Lung (tissue), 12 donors: Measurements from ENCODE around the gene THAP12. TPM values are rescaled to one million over a fixed set of nuclear protein-coding genes. Genes with fewer than 3 reads are reported as not detected.

Experiments used
- ATAC-seq: fragments of 200-7000 bp; cut with Tn5 transposase; one replicate; pipeline ENCODE4 v1.9.1; 2020; ENCODE audit warnings: moderate number of reproducible peaks; ENCODE audit not compliant: insufficient read depth, low FRiP score
- DNase-seq, 3 donors: peaks; one replicate each; pipeline ENCODE4 v3.0.0-alpha.2; 2013 to 2017
- H3K27ac ChIP-seq, 2 donors: one replicate each; pipeline ENCODE4 v1.5.1; 2013; ENCODE audit warnings: mild to moderate bottlenecking in 2 of 2, moderate library complexity in 2 of 2, control low read depth in 1 of 2, inconsistent platforms in 1 of 2, low read depth in 1 of 2, low read length in 1 of 2
- H3K27me3 ChIP-seq, 3 donors: one replicate each; pipeline ENCODE4 v1.5.1; 2013; ENCODE audit warnings: low read length in 2 of 3; ENCODE audit not compliant: control insufficient read depth in 3 of 3, insufficient read depth in 3 of 3
- H3K36me3 ChIP-seq, 4 donors: one replicate each; pipeline ENCODE4 v1.5.1; 2013; ENCODE audit warnings: low read length in 4 of 4, mild to moderate bottlenecking in 1 of 4, moderate library complexity in 1 of 4; ENCODE audit not compliant: control insufficient read depth in 4 of 4, insufficient read depth in 4 of 4
- H3K4me1 ChIP-seq, 5 donors: one replicate each; pipeline ENCODE4 v1.5.1; 2013; ENCODE audit warnings: low read length in 5 of 5, mild to moderate bottlenecking in 2 of 5, moderate library complexity in 1 of 5; ENCODE audit not compliant: control insufficient read depth in 5 of 5, insufficient read depth in 5 of 5
- H3K4me3 ChIP-seq: one replicate; pipeline ENCODE4 v1.5.1; 2013; ENCODE audit warnings: mild to moderate bottlenecking, control low read depth, moderate library complexity
- H3K9ac ChIP-seq, 2 donors: one replicate each; pipeline ENCODE4 v1.5.1; 2013; ENCODE audit warnings: low read length in 2 of 2, control low read depth in 1 of 2; ENCODE audit not compliant: insufficient read depth in 1 of 2
- H3K9me3 ChIP-seq, 4 donors: one replicate each; pipeline ENCODE4 v1.5.1; 2013; ENCODE audit warnings: low read length in 3 of 4, mild to moderate bottlenecking in 1 of 4, moderate library complexity in 1 of 4; ENCODE audit not compliant: control insufficient read depth in 4 of 4, insufficient read depth in 3 of 4
- CTCF ChIP-seq: IDR thresholded peaks from 2 replicates; pipeline ENCODE4 v1.5.1; 2012; ENCODE audit warnings: mild to moderate bottlenecking; ENCODE audit errors: control extremely low read depth, extremely low read depth
- WGBS, 2 donors: extraction: QIAGEN DNeasy Blood & Tissue Kit; methylation state at CpG; one replicate each; pipeline ENCODE4 v1.1.7; 2013; 5-methylcytosine and 5-hydroxymethylcytosine counted together
- polyA plus RNA-seq, 2 donors: library from polyadenylated mRNA; stranded (reverse); fragments of 200-250 nt; gene quantifications; one replicate each; pipeline ENCODE4 v1.2.1, GENCODE V29; 2013
- total RNA-seq, 2 donors: library from RNA; depleted of rRNA in 1 of 2; stranded (reverse); fragments of >200 nt in 1 of 2; gene quantifications; one replicate each; pipeline ENCODE4 v1.2.1, GENCODE V29; 2014 to 2021
- donor health status: control.
- donor health status: control.
- donor health status: Bipolar disorder and iron deficiency.
- donor health status: healthy.
- donor health status: DM: yes; HTN: yes; CAD: no.

THAP12 gene
- total and polyA plus RNA-seq, 4 donors: 18.5 to 43.4 (median 28.4) TPM

DNA sequence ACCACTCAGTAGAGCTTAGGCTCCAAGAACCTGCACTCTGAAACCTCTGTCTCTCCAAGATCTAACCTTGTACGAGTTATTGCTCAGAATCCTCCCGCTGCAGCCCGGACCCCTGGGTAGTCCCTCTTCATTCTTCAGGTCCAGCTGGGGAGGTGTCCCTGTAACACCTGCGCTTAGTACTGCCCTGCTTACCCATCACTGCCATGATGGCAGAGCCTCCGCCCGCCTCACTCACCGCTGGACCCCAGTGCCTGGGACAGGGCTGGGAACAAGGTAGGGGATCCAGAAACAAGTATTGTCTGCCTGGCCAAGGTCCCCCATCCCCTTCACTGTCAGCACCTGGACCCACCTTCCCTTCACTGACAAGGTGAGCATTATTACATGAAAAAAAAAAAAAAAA lies 50.3 kb downstream of the THAP12 start:
- Histone ChIP-seq H3K27ac (no peak overlapping the region), H3K36me3 (no peaks in the 10 kb centered on the region), H3K4me3 (no peak overlapping the region), H3K27me3 (no peaks in the 10 kb centered on the region), H3K9ac (no peak overlapping the region), H3K9me3 (peaks cover 0 to 5% (median 2%) of the 10 kb centered on the region in 4 donors), H3K4me1 (peaks cover 0 to 21% (median 6%) of the 10 kb centered on the region in 5 donors)
- no peak for TF ChIP-seq CTCF
- no peak for ATAC-seq
- 94 to 99% methylated on average over 7 of the region's 7 CpGs for WGBS, 2 donors
- DNase-seq: no peak

GRCh38 chr11:76329983-76330382 lies 50.9 kb downstream of the THAP12 start:
- Histone ChIP-seq H3K27ac (no peak overlapping the region), H3K36me3 (no peaks in the 10 kb centered on the region), H3K9me3 (peaks cover 0 to 3% (median 0%) of the 10 kb centered on the region in 4 donors), H3K4me3 (no peak overlapping the region), H3K27me3 (no peaks in the 10 kb centered on the region), H3K9ac (no peak overlapping the region), H3K4me1 (peaks cover 0 to 21% (median 6%) of the 10 kb centered on the region in 5 donors)
- ATAC-seq (no peak), DNase-seq (peak; percentile 52 to 65 (median 62))
- 78 to 85% methylated on average over 4 of the region's 4 CpGs for WGBS, 2 donors
- no peak for TF ChIP-seq CTCF

DNA sequence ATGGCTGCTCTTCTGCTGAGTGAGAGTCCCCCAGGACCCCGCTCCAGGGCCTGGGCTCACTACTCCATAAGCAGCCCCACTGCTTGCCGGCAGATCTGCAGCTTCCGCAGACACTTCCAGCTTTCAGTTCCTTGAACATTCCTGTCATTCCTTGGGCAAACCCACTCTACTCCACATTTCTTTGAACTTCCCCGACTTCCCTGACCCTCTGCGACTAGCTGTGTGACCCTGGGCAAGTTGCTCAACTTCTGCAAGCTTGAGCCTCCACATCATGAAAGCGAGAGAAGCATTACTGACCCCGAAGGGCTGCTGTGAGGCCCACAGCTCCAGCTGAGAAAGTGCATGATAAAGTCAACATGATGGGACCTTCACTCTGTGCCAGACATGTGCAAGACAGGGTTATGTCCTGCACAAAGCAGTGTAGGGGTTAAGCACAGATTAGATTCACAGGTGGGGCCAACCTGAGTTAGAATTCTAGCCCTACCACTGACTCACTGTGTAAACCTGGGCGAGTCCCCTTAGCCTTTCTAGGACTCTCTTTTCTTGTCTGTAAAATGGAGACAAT lies 51.8 kb downstream of the THAP12 start:
- H3K4me1 ChIP-seq: peaks cover 0 to 21% (median 6%) of the 10 kb centered on the region in 5 donors
- H3K9ac ChIP-seq: no peak overlapping the region
- ATAC-seq (no peak), DNase-seq (peak; percentile 83 to 89 (median 85))
- no peaks in the 10 kb centered on the region for H3K36me3 ChIP-seq
- H3K4me3 ChIP-seq: no peak overlapping the region
- no peak overlapping the region for H3K27ac ChIP-seq
- H3K27me3 ChIP-seq: no peaks in the 10 kb centered on the region
- TF ChIP-seq CTCF: no peak
- 50 to 72% methylated on average over 8 of the region's 8 CpGs for WGBS, 2 donors
- no peaks in the 10 kb centered on the region for H3K9me3 ChIP-seq
